SK-N-MC (cell line): ENCODE results near the gene PFDN6.

Experiments
- DNase-seq: peaks from one replicate; pipeline ENCODE4 v3.0.0-alpha.2; 2011; ENCODE audit warnings: low read depth, low spot score
- H3K27ac ChIP-seq: fragments of 200-600 bp; sonication (generic); 2 replicates; pipeline ENCODE4 v1.5.1; 2016; ENCODE audit warnings: mixed run types
- H3K36me3 ChIP-seq: fragments of 200-600 bp; sonication (generic); 2 replicates; pipeline ENCODE4 v1.6.1; 2017; ENCODE audit warnings: antibody characterized with exemption, low read length, mixed read lengths; ENCODE audit not compliant: insufficient read depth
- H3K4me3 ChIP-seq: fragments of 200-600 bp; sonication (generic); 2 replicates; pipeline ENCODE4 v1.5.1; 2016
- H3K9ac ChIP-seq: fragments of 200-600 bp; sonication (generic); 2 replicates; pipeline ENCODE4 v1.8.0; 2017; ENCODE audit warnings: mixed run types, mixed read lengths; ENCODE audit not compliant: insufficient read length
- H3K9me3 ChIP-seq: fragments of 200-600 bp; sonication (generic); 2 replicates; pipeline ENCODE4 v1.6.1; 2017; ENCODE audit warnings: low read depth, mild to moderate bottlenecking, antibody characterized with exemption, low read length, moderate library complexity, mixed read lengths
- EZH2 ChIP-seq: fragments of 200-600 bp; sonication (generic); IDR thresholded peaks from one replicate; pipeline ENCODE4 v1.6.1; 2017; ENCODE audit warnings: antibody characterized with exemption
- FOXP2 ChIP-seq: optimal IDR thresholded peaks from 2 replicates; pipeline ENCODE3; 2011; ENCODE audit warnings: mild to moderate bottlenecking, moderate library complexity; ENCODE audit not compliant: insufficient read depth; ENCODE audit errors: extremely low read length, control extremely low read depth
- POLR2AphosphoS5 ChIP-seq: IDR thresholded peaks from 2 replicates; pipeline ENCODE4 v1.6.1; 2012; ENCODE audit warnings: mild to moderate bottlenecking, low read depth, low read length, borderline replicate concordance

PFDN6 gene

DNA sequence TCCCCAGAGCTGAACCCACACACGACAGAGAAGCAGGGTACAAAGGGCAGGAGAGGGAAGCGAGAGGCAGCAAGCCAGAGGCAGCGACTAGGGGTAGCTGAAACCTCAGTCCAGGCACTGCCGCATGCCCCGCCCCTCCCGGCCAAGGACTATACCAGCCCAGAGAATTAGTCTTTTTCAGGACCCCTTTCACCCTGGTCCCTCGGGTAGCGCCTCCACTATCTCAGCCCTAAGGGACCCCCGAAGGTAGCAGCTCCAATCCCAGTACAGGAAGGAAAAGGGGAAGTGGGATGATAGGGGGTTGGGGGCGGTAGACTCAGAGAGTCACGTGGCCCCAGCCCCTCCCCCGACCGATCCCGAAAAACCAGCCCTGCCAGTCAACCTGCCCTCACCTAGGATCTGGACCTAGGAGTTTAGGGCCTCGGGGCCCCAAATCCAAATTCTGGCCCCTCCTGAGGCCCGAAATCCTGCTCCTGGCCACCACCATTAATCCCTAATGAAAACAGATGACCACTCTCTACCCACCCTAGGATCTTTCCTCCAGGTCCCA, 8.1 kb downstream of the PFDN6 start:
- no peak overlapping the region for H3K9ac ChIP-seq
- DNase-seq, result no peak
- no peaks in the 10 kb centered on the region for H3K9me3 ChIP-seq
- TF ChIP-seq POLR2AphosphoS5, result no peak
- TF ChIP-seq EZH2, result no peak
- TF ChIP-seq FOXP2, result no peak
- H3K27ac ChIP-seq, result no peak overlapping the region
- H3K4me3 ChIP-seq, result peak overlapping the region; percentile 99
- H3K36me3 ChIP-seq, result no peaks in the 10 kb centered on the region; the same call in 1 of the 2 replicates

DNA sequence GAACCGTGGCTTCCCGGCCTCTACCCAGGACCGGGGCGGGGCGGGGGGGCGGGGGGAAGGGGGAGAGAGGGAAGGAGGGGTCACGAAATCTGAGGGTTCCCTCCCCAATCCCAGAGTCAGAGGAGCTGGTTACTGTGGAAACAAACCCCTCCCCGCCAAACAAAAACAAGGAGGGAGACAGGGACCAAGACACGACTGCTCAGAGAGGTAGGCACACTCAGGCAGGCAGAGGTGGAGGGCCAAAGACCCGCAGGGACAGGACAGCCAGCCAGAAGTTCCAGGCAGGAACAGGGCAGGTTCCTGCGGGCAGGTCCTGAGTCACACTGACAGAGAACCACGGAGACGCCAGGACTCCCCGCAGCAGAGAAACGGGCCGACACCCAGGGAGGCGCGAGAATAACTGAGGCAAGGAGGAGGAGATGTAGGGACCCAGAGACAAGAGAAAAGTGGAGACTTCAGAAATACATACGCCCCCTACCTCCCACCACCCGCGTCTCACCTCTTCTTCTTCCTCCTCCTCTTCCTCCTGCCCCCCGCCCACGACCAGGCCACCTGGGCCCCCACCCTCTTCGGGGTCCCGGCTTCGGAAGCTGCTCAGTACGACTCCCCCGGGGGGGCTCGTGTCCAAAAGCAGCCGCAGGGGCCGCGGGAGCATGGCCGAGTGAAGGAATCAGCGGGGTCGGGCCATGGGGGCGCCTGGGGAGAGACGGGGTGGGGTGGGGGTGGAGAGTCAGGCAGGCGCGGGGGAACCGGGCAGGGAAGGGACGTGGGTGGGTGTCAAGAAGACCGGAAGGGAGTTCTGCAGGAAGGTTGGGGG, 8.8 kb downstream of the PFDN6 start:
- no peak for TF ChIP-seq FOXP2
- no peak for TF ChIP-seq EZH2
- no peak; the same call in 1 of the 2 replicates for TF ChIP-seq POLR2AphosphoS5
- DNase-seq, result no peak
- Histone ChIP-seq H3K9ac (peak overlapping the region; percentile 79), H3K4me3 (peak overlapping the region; percentile 99), H3K36me3 (no peaks in the 10 kb centered on the region), H3K27ac (no peak overlapping the region), H3K9me3 (no peaks in the 10 kb centered on the region)

DNA sequence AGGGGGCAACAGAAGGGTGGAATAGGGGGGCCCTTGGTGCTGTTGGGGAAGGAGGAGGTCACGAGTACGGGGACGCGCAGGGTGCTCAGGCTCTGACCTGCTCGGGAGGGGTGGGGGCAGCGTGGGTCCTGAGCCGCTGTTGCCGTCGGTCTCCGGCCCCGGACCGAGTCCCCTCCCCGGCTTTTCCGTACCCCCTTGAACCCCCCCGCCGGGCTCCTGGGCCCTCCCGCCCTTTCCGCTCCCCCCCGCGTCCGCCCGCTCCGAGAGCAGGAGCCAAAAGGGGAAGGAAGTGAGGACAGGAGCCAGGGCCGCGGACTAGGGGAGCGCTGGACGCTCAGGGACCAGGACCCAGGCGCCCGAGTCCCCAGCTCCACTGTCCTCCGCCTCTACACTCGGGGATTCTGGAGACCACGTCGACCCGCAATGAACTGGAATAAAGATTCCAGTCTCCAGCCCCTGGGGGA, 9.4 kb downstream of the PFDN6 start, which contains the start of gene RGL2:
Gene RGL2 (minus strand): TSS at position 170 of the 464 bp plus-strand sequence. CDS start 332 bp downstream, outside the sequence.
- TF ChIP-seq POLR2AphosphoS5 (no peak), EZH2 (no peak), FOXP2 (no peak)
- no peaks in the 10 kb centered on the region for H3K36me3 ChIP-seq
- H3K9me3 ChIP-seq, result no peaks in the 10 kb centered on the region
- H3K9ac ChIP-seq, result peak within 1 kb of the TSS; percentile 79
- peak within 1 kb of the TSS; percentile 99 for H3K4me3 ChIP-seq
- DNase-seq, result no peak
- peak within 1 kb of the TSS; percentile 85 for H3K27ac ChIP-seq

GRCh38 chr6:33299237-33299944, 10.0 kb downstream of the PFDN6 start:
- Histone ChIP-seq H3K4me3 (peak overlapping the region; percentile 99), H3K9me3 (no peaks in the 10 kb centered on the region), H3K9ac (peak overlapping the region; percentile 79), H3K27ac (peak overlapping the region; percentile 85), H3K36me3 (no peaks in the 10 kb centered on the region)
- DNase-seq, result no peak
- TF ChIP-seq EZH2 (no peak), POLR2AphosphoS5 (peak; percentile 98), FOXP2 (no peak)

GRCh38 chr6:33301877-33302276, 12.5 kb downstream of the PFDN6 start:
- no peak overlapping the region for H3K4me3 ChIP-seq
- H3K9ac ChIP-seq, result no peak overlapping the region
- DNase-seq, result no peak
- no peak overlapping the region for H3K27ac ChIP-seq
- TF ChIP-seq FOXP2, result no peak
- TF ChIP-seq EZH2, result no peak
- TF ChIP-seq POLR2AphosphoS5, result no peak
- H3K9me3 ChIP-seq, result no peaks in the 10 kb centered on the region
- H3K36me3 ChIP-seq, result no peaks in the 10 kb centered on the region

- Histone ChIP-seq H3K27ac (no peak overlapping the region), H3K4me3 (no peak overlapping the region), H3K36me3 (no peaks in the 10 kb centered on the region), H3K9ac (no peak overlapping the region), H3K9me3 (no peaks in the 10 kb centered on the region)
- no peak for TF ChIP-seq POLR2AphosphoS5
- TF ChIP-seq EZH2, result no peak
- no peak for TF ChIP-seq FOXP2
- no peak for DNase-seq
These were observed 14.8 kb downstream of the PFDN6 start for GRCh38 chr6:33304216-33304615.

DNA sequence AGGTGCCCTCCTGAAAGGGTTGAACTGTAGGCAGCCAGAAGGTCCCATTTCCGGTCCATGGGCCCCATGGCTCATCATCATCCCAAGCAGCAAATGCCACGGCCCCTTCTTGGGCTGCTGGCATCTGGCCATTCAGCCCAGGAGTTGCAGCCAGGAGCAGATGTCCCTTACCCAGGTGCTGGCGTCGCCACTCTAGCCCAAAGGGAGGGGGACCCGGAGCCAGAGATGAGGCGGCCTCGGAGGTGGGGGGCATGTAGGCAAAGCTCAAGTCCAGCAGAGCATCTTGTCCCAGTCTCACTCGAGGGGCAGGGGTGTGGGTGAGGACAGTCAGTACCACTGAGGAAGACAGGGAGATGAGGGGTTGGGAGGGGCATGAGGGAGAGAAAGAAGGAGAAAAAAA, 15.7 kb downstream of the PFDN6 start:
- Histone ChIP-seq H3K27ac (no peak overlapping the region), H3K4me3 (no peak overlapping the region), H3K9me3 (no peaks in the 10 kb centered on the region), H3K36me3 (no peaks in the 10 kb centered on the region), H3K9ac (no peak overlapping the region)
- no peak for DNase-seq
- TF ChIP-seq FOXP2 (no peak), POLR2AphosphoS5 (no peak), EZH2 (no peak)

DNA sequence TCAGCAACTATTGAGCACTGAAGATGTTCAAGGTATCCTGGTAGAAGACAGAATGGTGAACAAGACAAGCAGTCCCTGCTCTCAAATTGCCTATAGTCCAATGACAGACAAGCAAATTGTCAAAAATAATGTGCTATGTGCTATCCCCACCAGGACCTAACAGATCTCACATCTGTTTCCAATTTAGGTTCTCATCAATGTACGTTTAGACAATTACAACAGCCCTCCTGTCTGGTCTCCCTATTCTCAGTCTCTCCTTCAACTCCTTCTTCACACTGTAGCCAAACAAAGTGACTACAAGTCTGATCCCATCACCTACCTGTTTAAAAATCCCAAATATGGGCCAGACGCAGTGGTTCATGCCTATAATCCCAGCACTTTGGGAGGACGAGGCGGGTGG, 17.0 kb downstream of the PFDN6 start:
- TF ChIP-seq FOXP2 (no peak), EZH2 (no peak), POLR2AphosphoS5 (no peak)
- Histone ChIP-seq H3K9ac (no peak overlapping the region), H3K4me3 (no peak overlapping the region), H3K27ac (no peak overlapping the region), H3K36me3 (no peaks in the 10 kb centered on the region), H3K9me3 (no peaks in the 10 kb centered on the region)
- DNase-seq, result no peak
